ENCODE results near the gene ZNF705A.
"Not testable (repeated sequence)": the region's sequence is repeated elsewhere in the genome, so short reads cannot be mapped to it uniquely, and the experiment has no call there.

The ZNF705A gene

GRCh38 chr12:8143261-8143660 lies 13.6 kb upstream of the ZNF705A start:
- Histone ChIP-seq H3K9me3 (ENCODE audit: control insufficient read depth in 5 of 5, low read length in 5 of 5) (peaks cover 0 to 6% (median 0%) of the 10 kb centered on the region in 5 donors), H3K4me1 (ENCODE audit: control insufficient read depth in 5 of 5, insufficient read depth in 5 of 5, low read length in 5 of 5) (peaks cover 5 to 15% (median 12%) of the 10 kb centered on the region in 5 donors), H3K27me3 (ENCODE audit: control insufficient read depth in 5 of 5, insufficient read depth in 4 of 5, low read length in 5 of 5) (no peaks in the 10 kb centered on the region), H3K4me3 (ENCODE audit: low read depth in 1 of 5, low read length in 5 of 5) (no peak overlapping the region), H3K9ac (ENCODE audit: low read length in 5 of 5) (no peak overlapping the region), H3K27ac (ENCODE audit: low read depth, low read length) (no peak overlapping the region), H3K36me3 (ENCODE audit: control insufficient read depth in 5 of 5, insufficient read depth in 5 of 5, low read length in 5 of 5) (peaks cover 0 to 5% (median under 1%) of the 10 kb centered on the region in 5 donors)

- H3K27ac ChIP-seq (ENCODE audit: low read depth, low read length), result no peak overlapping the region
- peaks cover 0 to 6% (median 0%) of the 10 kb centered on the region in 5 donors for H3K9me3 ChIP-seq (ENCODE audit: control insufficient read depth in 5 of 5, low read length in 5 of 5)
- no peaks in the 10 kb centered on the region for H3K27me3 ChIP-seq (ENCODE audit: control insufficient read depth in 5 of 5, insufficient read depth in 4 of 5, low read length in 5 of 5)
- H3K9ac ChIP-seq (ENCODE audit: low read length in 5 of 5), result peak overlapping the region in 1 of 5 donors; percentile 21
- peaks cover 0 to 3% (median 0%) of the 10 kb centered on the region in 5 donors for H3K36me3 ChIP-seq (ENCODE audit: control insufficient read depth in 5 of 5, insufficient read depth in 5 of 5, low read length in 5 of 5)
- peak overlapping the region; percentile 17 to 54 (median 42) for H3K4me3 ChIP-seq (ENCODE audit: low read depth in 1 of 5, low read length in 5 of 5)
- peaks cover 5 to 15% (median 12%) of the 10 kb centered on the region in 5 donors for H3K4me1 ChIP-seq (ENCODE audit: control insufficient read depth in 5 of 5, insufficient read depth in 5 of 5, low read length in 5 of 5)
Observed at GRCh38 chr12:8145754-8146441, 10.9 kb upstream of the ZNF705A start.

- Histone ChIP-seq H3K36me3 (ENCODE audit: control insufficient read depth in 5 of 5, insufficient read depth in 5 of 5, low read length in 5 of 5) (peaks cover 0 to 3% (median 0%) of the 10 kb centered on the region in 5 donors), H3K9ac (ENCODE audit: low read length in 5 of 5) (peak overlapping the region in 1 of 5 donors; percentile 21), H3K4me3 (ENCODE audit: low read depth in 1 of 5, low read length in 5 of 5) (peak overlapping the region; percentile 17 to 54 (median 42)), H3K27me3 (ENCODE audit: control insufficient read depth in 5 of 5, insufficient read depth in 4 of 5, low read length in 5 of 5) (no peaks in the 10 kb centered on the region), H3K9me3 (ENCODE audit: control insufficient read depth in 5 of 5, low read length in 5 of 5) (peaks cover 0 to 6% (median 0%) of the 10 kb centered on the region in 5 donors), H3K27ac (ENCODE audit: low read depth, low read length) (no peak overlapping the region), H3K4me1 (ENCODE audit: control insufficient read depth in 5 of 5, insufficient read depth in 5 of 5, low read length in 5 of 5) (peaks cover 5 to 15% (median 12%) of the 10 kb centered on the region in 5 donors)
Observed at GRCh38 chr12:8146442-8146771, 10.4 kb upstream of the ZNF705A start.

- Histone ChIP-seq H3K27ac (ENCODE audit: low read depth, low read length) (no peak overlapping the region), H3K9ac (ENCODE audit: low read length in 5 of 5) (no peak overlapping the region), H3K4me1 (ENCODE audit: control insufficient read depth in 5 of 5, insufficient read depth in 5 of 5, low read length in 5 of 5) (no peaks in the 10 kb centered on the region), H3K36me3 (ENCODE audit: control insufficient read depth in 5 of 5, insufficient read depth in 5 of 5, low read length in 5 of 5) (no peaks in the 10 kb centered on the region), H3K9me3 (ENCODE audit: control insufficient read depth in 5 of 5, low read length in 5 of 5) (no peaks in the 10 kb centered on the region), H3K27me3 (ENCODE audit: control insufficient read depth in 5 of 5, insufficient read depth in 4 of 5, low read length in 5 of 5) (no peaks in the 10 kb centered on the region), H3K4me3 (ENCODE audit: low read depth in 1 of 5, low read length in 5 of 5) (no peak overlapping the region)
Observed at GRCh38 chr12:8154526-8154925, 2.3 kb upstream of the ZNF705A start.

GRCh38 chr12:8156416-8156815 lies 399 bp upstream of the ZNF705A start:
- H3K4me3 ChIP-seq (ENCODE audit: low read depth in 1 of 5, low read length in 5 of 5), result no peak overlapping the region
- no peaks in the 10 kb centered on the region for H3K27me3 ChIP-seq (ENCODE audit: control insufficient read depth in 5 of 5, insufficient read depth in 4 of 5, low read length in 5 of 5)
- peak overlapping the region; percentile 9 for H3K27ac ChIP-seq (ENCODE audit: low read depth, low read length)
- H3K9me3 ChIP-seq (ENCODE audit: control insufficient read depth in 5 of 5, low read length in 5 of 5), result no peaks in the 10 kb centered on the region
- H3K9ac ChIP-seq (ENCODE audit: low read length in 5 of 5), result no peak overlapping the region
- no peaks in the 10 kb centered on the region for H3K4me1 ChIP-seq (ENCODE audit: control insufficient read depth in 5 of 5, insufficient read depth in 5 of 5, low read length in 5 of 5)
- no peaks in the 10 kb centered on the region for H3K36me3 ChIP-seq (ENCODE audit: control insufficient read depth in 5 of 5, insufficient read depth in 5 of 5, low read length in 5 of 5)

- Histone ChIP-seq H3K4me1 (ENCODE audit: control insufficient read depth in 5 of 5, insufficient read depth in 5 of 5, low read length in 5 of 5) (no peaks in the 10 kb centered on the region), H3K27me3 (ENCODE audit: control insufficient read depth in 5 of 5, insufficient read depth in 4 of 5, low read length in 5 of 5) (no peaks in the 10 kb centered on the region), H3K36me3 (ENCODE audit: control insufficient read depth in 5 of 5, insufficient read depth in 5 of 5, low read length in 5 of 5) (no peaks in the 10 kb centered on the region), H3K9ac (ENCODE audit: low read length in 5 of 5) (no peak overlapping the region), H3K4me3 (ENCODE audit: low read depth in 1 of 5, low read length in 5 of 5) (no peak overlapping the region), H3K27ac (ENCODE audit: low read depth, low read length) (no peak overlapping the region), H3K9me3 (ENCODE audit: control insufficient read depth in 5 of 5, low read length in 5 of 5) (no peaks in the 10 kb centered on the region)
Observed at GRCh38 chr12:8157484-8158198, 826 bp downstream of the ZNF705A start.

GRCh38 chr12:8172911-8173310 lies 16.1 kb downstream of the ZNF705A start:
- not testable (repeated sequence) for H3K9me3 ChIP-seq (ENCODE audit: control insufficient read depth in 5 of 5, low read length in 5 of 5); H3K9ac ChIP-seq (ENCODE audit: low read length in 5 of 5); H3K4me1 ChIP-seq (ENCODE audit: control insufficient read depth in 5 of 5, insufficient read depth in 5 of 5, low read length in 5 of 5); H3K27me3 ChIP-seq (ENCODE audit: control insufficient read depth in 5 of 5, insufficient read depth in 4 of 5, low read length in 5 of 5); H3K4me3 ChIP-seq (ENCODE audit: low read depth in 1 of 5, low read length in 5 of 5); H3K36me3 ChIP-seq (ENCODE audit: control insufficient read depth in 5 of 5, insufficient read depth in 5 of 5, low read length in 5 of 5); H3K27ac ChIP-seq (ENCODE audit: low read depth, low read length)

GRCh38 chr12:8179989-8180585 lies 23.3 kb downstream of the ZNF705A start:
- H3K27ac ChIP-seq (ENCODE audit: low read depth, low read length); H3K4me1 ChIP-seq (ENCODE audit: control insufficient read depth in 5 of 5, insufficient read depth in 5 of 5, low read length in 5 of 5); H3K9me3 ChIP-seq (ENCODE audit: control insufficient read depth in 5 of 5, low read length in 5 of 5); H3K36me3 ChIP-seq (ENCODE audit: control insufficient read depth in 5 of 5, insufficient read depth in 5 of 5, low read length in 5 of 5); H3K27me3 ChIP-seq (ENCODE audit: control insufficient read depth in 5 of 5, insufficient read depth in 4 of 5, low read length in 5 of 5): not testable (repeated sequence)
- peak overlapping the region in 4 of 5 donors; percentile 60 to 66 (median 62) for H3K4me3 ChIP-seq (ENCODE audit: low read depth in 1 of 5, low read length in 5 of 5)
- peak overlapping the region in 3 of 5 donors; percentile 48 to 56 (median 55) for H3K9ac ChIP-seq (ENCODE audit: low read length in 5 of 5)

- not testable (repeated sequence) for H3K4me1 ChIP-seq (ENCODE audit: control insufficient read depth in 5 of 5, insufficient read depth in 5 of 5, low read length in 5 of 5); H3K9ac ChIP-seq (ENCODE audit: low read length in 5 of 5); H3K4me3 ChIP-seq (ENCODE audit: low read depth in 1 of 5, low read length in 5 of 5); H3K36me3 ChIP-seq (ENCODE audit: control insufficient read depth in 5 of 5, insufficient read depth in 5 of 5, low read length in 5 of 5); H3K27me3 ChIP-seq (ENCODE audit: control insufficient read depth in 5 of 5, insufficient read depth in 4 of 5, low read length in 5 of 5); H3K9me3 ChIP-seq (ENCODE audit: control insufficient read depth in 5 of 5, low read length in 5 of 5); H3K27ac ChIP-seq (ENCODE audit: low read depth, low read length)
Observed at GRCh38 chr12:8181271-8181670, 24.5 kb downstream of the ZNF705A start.

- not testable (repeated sequence) for H3K27me3 ChIP-seq (ENCODE audit: control insufficient read depth in 5 of 5, insufficient read depth in 4 of 5, low read length in 5 of 5); H3K9ac ChIP-seq (ENCODE audit: low read length in 5 of 5); H3K9me3 ChIP-seq (ENCODE audit: control insufficient read depth in 5 of 5, low read length in 5 of 5); H3K36me3 ChIP-seq (ENCODE audit: control insufficient read depth in 5 of 5, insufficient read depth in 5 of 5, low read length in 5 of 5); H3K4me1 ChIP-seq (ENCODE audit: control insufficient read depth in 5 of 5, insufficient read depth in 5 of 5, low read length in 5 of 5); H3K4me3 ChIP-seq (ENCODE audit: low read depth in 1 of 5, low read length in 5 of 5); H3K27ac ChIP-seq (ENCODE audit: low read depth, low read length)
Observed at GRCh38 chr12:8182923-8183322, 26.1 kb downstream of the ZNF705A start.
